Astrocyte of the cerebellum (primary cell): ENCODE measurements around the gene TPM2.

ENCODE experiments used
- DNase-seq: peaks from one replicate; pipeline ENCODE4 v3.0.0-alpha.2; 2011; ENCODE audit warnings: low read depth
- H3K4me3 ChIP-seq: 2 replicates; pipeline ENCODE4 v1.5.1; 2011; ENCODE audit warnings: mild to moderate bottlenecking, low read depth, low read length, moderate library complexity
- in situ Hi-C: cut with HindIII; loops from 2 replicates; pipeline ENCODE4 v1.10.0; 2017; ENCODE audit warnings: low sequenced_read_pairs
- TF ChIP-seq, protein P1 (sequence below): IDR thresholded peaks from 2 replicates; pipeline ENCODE4 v1.5.1; 2012; ENCODE audit warnings: low read length, low read depth, moderate library complexity, mild to moderate bottlenecking; ENCODE audit errors: missing control alignments

TPM2 gene

DNA sequence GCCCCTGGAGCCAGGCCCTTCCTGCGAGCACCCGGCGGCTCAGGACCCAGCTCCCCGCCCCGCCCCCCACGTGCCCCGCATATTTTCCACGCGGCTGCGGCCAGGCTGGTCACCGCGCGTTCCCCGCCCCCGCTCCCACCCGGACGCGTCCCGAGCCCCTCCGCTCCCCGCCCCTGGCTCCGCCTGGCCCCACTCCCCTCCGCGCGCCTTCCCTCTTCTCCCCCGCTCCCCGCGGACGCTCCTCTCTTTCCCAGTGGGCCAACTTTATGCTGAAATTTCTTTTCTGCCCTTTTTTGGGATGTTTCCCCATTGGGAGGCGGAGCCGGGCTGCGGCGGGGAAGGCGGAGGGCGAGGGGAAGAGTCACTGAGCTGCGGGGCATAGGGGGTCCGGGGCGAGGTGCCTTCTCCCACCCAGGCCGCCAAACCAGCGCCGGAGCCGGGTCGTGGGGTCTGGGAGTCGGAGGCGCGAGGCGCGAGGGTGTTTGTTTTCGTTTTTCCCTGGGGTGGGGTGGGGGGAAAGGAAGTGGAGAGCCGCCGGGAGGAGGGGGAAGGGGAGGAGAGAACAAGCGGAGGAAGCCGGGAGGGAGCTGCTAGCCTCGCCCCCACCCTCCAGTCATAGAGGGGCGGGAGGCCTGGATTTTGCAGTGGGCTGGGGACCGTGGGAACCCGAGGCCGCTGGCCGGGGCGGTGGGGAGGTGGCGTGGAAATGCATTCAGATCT lies 1.0 kb upstream of the TPM2 start:
- H3K4me3 ChIP-seq, result peak overlapping the region; percentile 85
- in situ Hi-C loops, result loop anchor here (5.0 kb wide), 1 partner anchor 37 kb away; no protein-coding TSS in a partner anchor
- TF ChIP-seq, protein P1, sequence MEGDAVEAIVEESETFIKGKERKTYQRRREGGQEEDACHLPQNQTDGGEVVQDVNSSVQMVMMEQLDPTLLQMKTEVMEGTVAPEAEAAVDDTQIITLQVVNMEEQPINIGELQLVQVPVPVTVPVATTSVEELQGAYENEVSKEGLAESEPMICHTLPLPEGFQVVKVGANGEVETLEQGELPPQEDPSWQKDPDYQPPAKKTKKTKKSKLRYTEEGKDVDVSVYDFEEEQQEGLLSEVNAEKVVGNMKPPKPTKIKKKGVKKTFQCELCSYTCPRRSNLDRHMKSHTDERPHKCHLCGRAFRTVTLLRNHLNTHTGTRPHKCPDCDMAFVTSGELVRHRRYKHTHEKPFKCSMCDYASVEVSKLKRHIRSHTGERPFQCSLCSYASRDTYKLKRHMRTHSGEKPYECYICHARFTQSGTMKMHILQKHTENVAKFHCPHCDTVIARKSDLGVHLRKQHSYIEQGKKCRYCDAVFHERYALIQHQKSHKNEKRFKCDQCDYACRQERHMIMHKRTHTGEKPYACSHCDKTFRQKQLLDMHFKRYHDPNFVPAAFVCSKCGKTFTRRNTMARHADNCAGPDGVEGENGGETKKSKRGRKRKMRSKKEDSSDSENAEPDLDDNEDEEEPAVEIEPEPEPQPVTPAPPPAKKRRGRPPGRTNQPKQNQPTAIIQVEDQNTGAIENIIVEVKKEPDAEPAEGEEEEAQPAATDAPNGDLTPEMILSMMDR, result no peak
- DNase-seq, result no peak

DNA sequence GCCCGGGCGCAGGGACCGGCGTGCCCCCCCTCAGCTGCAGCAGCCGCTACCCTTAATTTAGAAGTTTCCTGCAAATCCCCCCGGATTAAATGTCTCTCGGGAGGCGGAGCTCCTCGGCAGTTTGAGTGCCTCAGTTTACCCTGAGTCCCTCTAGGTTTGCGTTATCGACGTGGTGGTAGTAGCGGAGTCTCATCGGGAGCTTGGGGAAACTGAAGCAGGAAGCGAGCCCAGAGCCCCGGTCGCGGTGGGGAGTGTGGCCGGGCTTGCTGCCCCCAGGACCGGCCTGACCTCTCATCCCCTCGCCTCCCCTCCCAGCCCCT lies 529 bp upstream of the TPM2 start:
- H3K4me3 ChIP-seq, result peak overlapping the region; percentile 85
- in situ Hi-C loops, result loop anchor here (5.0 kb wide), 1 partner anchor 37 kb away; no protein-coding TSS in a partner anchor
- TF ChIP-seq, protein P1, result no peak
- DNase-seq, result no peak

DNA sequence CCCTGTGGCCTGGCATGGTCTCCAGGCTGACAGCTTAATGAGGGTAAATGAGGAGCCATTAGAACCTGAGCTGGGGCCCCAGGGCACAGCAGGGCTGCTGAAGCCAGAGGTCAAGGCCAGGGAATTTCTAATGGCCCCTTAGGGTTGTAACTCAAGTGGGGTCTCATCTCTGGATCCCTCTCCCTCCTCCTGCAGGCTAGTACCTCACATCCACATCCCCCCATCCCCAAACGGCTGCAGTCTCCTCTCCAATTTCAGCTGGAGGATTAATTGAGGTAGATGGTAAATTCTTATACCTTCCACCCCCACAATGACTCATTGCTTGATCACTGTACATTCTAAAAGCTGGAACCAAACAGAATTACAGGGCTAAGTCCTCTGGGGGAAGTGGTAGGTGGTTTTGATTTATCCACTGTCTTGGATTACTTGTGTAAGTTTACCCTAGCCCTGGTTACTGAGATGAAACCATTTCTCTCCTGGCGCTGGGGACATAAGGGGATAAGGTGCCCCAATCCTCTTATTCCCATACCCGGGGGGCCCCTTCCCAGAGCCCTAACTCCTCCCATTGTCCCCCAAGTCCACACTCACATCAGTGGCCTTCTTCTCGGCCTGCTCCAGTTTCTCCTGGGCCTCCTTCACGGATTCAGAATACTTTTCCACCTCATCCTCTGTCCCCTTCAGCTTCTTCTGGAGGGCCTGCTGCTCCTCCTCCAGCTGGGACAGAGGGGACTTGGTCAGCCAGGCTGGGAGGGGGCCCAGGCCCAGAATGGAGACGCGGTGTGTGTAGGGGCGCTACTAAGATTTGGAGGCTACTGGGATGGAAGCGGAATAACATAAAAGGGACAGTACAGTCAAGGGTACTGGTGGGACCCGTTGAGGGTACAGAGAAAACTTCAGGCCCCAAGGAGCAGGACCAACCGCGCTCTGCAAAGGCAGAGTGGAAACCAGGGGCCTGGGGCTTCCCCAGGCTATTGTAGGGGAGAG lies 875 bp downstream of the TPM2 start:
- TF ChIP-seq, protein P1, result no peak
- DNase-seq, result peak; percentile 76
- in situ Hi-C loops, result no loop called here
- peak overlapping the region; percentile 85 for H3K4me3 ChIP-seq

- TF ChIP-seq, protein P1, result no peak
- DNase-seq, result no peak
- peak overlapping the region; percentile 85 for H3K4me3 ChIP-seq
- in situ Hi-C loops, result no loop called here
Measured at GRCh38 chr9:35687972-35688557, 1.7 kb downstream of the TPM2 start.

- in situ Hi-C loops, result no loop called here
- TF ChIP-seq, protein P1, result no peak
- H3K4me3 ChIP-seq, result peak overlapping the region; percentile 85
Measured at GRCh38 chr9:35687306-35687705, 2.4 kb downstream of the TPM2 start.

GRCh38 chr9:35686222-35687203 lies 3.2 kb downstream of the TPM2 start:
- in situ Hi-C loops, result no loop called here
- peak overlapping the region; percentile 85 for H3K4me3 ChIP-seq
- no peak for DNase-seq
- TF ChIP-seq, protein P1, result no peak

More at GRCh38 chr9:35687306-35687705, 2.4 kb downstream of the TPM2 start:
- no peak for DNase-seq
